ENCODE results near the gene RAC2.

GRCh38 chr22:37279331-37280181 is 35.5 kb upstream of the RAC2 start:
- TF ChIP-seq TAF1 (IDR thresholded peaks at IDR 0.05; ENCODE audit: borderline replicate concordance, low read depth, low read length) (no peak), POLR2A (IDR thresholded peaks at IDR 0.05; ENCODE audit: low read depth, low read length) (no peak), POLR2AphosphoS5 (IDR thresholded peaks at IDR 0.05; ENCODE audit: low read depth, low read length) (no peak)
